D721Med (cell line): ENCODE measurements around the gene CFAP61.

ENCODE experiments used
- DNase-seq: peaks from one replicate; pipeline ENCODE4 v3.0.0; 2011; ENCODE audit warnings: low spot score; ENCODE audit not compliant: insufficient read length
- FAIRE-seq: peaks from 2 replicates; lab custom pipeline; 2011; peaks lifted over from hg19 to GRCh38; lab: Jason Lieb, UNC
- TF ChIP-seq, protein P1 (sequence below): IDR thresholded peaks from 2 replicates; pipeline ENCODE4 v1.5.1; 2012; ENCODE audit warnings: mild to moderate bottlenecking, control low read depth; ENCODE audit not compliant: insufficient read depth; ENCODE audit errors: missing control alignments

CFAP61 gene

DNA sequence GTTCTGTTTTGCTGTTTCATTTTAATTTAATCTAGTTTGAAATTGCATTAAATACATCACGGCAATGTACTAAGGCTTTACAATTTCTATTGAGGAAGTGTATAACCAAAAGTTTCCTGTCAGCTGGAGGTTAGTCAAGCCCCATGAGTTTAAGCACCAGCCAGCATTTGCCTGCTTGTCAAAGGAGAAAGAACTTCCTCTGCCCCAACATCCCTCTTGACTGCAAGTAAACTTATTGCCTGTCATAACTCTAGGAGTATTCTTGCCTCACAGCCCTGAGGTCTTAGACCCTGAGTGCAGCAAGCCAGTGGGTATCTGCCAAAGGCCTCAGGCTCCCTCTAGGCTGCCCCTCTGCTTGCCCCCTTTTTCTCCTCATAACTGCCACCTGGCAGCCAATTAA, 208.8 kb downstream of the CFAP61 start:
- FAIRE-seq (no peak), DNase-seq (no peak)
- TF ChIP-seq, protein P1, sequence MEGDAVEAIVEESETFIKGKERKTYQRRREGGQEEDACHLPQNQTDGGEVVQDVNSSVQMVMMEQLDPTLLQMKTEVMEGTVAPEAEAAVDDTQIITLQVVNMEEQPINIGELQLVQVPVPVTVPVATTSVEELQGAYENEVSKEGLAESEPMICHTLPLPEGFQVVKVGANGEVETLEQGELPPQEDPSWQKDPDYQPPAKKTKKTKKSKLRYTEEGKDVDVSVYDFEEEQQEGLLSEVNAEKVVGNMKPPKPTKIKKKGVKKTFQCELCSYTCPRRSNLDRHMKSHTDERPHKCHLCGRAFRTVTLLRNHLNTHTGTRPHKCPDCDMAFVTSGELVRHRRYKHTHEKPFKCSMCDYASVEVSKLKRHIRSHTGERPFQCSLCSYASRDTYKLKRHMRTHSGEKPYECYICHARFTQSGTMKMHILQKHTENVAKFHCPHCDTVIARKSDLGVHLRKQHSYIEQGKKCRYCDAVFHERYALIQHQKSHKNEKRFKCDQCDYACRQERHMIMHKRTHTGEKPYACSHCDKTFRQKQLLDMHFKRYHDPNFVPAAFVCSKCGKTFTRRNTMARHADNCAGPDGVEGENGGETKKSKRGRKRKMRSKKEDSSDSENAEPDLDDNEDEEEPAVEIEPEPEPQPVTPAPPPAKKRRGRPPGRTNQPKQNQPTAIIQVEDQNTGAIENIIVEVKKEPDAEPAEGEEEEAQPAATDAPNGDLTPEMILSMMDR, result no peak

DNA sequence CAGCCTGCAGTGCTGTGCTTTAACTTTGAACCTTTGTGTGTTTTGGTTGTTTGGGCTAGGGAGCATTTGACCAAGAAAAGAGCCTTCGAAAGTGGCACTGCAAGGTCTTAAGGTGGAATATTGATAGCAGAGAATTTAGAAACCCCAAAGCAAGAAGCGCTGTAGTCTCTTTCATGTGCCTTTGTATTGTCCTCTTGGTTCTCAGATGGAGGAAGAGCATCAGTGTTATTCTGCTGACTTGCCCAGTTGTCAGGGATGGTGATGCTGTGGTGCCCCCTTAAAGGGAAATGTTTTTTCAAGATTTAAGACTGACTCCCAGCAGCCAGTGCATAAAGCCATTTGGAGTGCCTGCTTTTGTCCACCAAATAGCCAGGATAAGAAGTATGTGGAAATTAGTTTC, 212.9 kb downstream of the CFAP61 start:
- TF ChIP-seq, protein P1, result no peak
- FAIRE-seq (no peak), DNase-seq (no peak)

DNA sequence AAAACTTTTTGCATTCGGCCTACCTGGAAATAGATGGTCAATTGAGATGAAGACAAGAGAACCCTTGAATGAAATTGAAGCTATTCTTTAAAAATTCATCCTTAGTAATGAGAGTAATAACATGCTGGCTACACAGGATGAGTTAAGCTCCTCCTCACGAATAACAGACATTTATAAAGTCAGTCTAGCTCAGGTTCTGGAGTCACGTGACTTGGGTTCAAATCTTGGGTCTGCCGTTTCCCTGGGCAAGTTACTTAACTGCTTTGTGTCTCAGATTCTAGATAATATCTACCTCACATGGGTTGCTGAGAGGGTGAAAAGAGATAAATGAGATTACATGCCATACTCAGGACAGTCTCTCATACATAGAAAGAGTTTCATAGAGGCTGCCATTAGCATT, 214.2 kb downstream of the CFAP61 start:
- TF ChIP-seq, protein P1, result no peak
- FAIRE-seq, result no peak
- DNase-seq, result no peak

DNA sequence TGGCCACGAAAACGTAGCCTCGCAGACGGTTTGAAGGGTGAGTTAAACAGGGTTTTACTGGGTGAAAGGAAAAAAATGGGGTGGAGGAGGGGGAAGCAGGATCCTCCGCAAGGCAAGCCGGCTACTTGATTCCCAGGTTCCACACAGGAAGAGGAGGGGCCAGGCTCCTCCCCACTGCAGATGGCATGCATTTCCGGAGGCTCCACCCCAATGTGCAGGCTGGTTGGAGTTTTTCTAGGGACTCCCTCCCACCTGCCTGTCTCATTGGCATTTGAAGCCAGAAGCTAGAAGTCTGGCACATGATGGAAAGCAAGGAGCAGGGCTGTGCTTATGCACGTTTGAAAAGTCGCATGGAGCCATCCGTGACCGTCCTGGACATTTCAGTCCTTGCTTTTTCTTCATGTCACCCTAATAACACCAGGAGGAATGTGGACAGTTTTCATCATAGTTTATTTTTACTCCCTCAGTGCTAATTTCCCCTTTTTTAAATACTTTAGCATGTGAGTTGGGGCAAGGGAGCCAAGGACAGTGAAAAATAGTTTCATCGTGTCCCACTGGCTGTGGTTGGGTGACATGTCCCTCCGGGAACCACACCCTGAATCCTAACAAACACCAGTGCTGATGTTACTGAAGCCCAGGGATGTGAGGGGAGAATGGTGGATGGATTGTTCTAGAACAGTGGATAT, 215.5 kb downstream of the CFAP61 start:
- no peak for DNase-seq
- no peak for FAIRE-seq

DNA sequence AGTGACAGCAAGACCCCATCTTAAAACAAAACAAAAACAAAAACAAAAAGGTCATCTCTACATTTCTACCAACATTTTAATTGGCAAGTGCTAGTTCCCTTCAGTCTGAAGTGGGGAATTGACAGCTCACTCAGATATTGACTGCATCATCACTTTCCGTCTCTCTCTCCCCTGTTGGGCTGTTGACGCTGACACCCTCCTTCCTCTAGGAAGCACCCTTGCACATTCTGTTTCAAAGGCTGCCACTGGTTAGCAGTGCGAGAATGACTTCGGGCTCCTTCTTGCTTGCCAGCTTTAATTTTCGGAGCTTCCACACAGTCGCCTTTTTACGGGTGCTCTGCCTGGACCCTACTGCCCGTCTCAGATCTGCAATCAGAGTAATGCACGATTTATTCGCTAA, 218.9 kb downstream of the CFAP61 start:
- FAIRE-seq (no peak), DNase-seq (no peak)
- TF ChIP-seq, protein P1, result no peak

More for the DNA sequence above, 215.5 kb downstream of the CFAP61 start:
- TF ChIP-seq, protein P1, result no peak

DNA sequence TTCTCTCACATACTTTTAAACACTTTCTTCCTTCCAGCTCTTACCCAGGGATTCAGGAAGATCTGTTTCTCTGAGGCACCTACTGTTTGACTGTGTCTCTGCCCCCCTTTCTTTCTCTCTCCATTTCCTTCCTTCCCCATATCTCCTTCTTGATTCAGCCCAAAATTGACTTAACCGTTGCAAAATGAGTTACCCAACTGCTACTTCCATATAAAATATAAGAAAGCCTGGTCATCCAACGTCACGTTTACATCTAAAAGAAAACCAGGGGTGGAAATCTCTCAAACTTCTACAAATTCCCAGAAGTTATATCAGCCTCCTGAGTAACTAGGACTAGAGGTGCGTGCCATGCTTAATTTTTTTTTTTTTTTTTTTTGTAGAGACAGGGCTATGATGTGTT, 220.4 kb downstream of the CFAP61 start:
- DNase-seq, result no peak
- TF ChIP-seq, protein P1, result no peak
- FAIRE-seq, result no peak

DNA sequence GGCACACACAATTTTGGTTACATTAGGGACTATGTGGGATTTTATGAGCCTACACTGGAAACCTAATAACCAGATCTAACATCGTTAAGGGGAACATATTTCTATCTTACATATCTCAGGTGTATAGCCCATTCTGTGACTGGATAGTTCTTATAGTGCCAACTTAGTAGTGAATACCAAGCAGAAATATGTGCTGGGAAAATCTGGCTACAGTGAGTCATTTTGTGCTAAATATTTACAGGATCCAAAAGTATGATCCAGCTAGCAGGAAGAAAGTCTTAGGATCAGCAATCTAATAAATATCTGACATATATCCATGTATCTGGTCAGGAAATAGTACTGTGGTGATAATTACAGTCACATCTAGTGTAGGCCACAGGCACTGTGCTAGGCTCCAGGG, 221.0 kb downstream of the CFAP61 start:
- FAIRE-seq (no peak), DNase-seq (no peak)
- TF ChIP-seq, protein P1, result no peak
